GM12874 (cell line): ENCODE results near the gene SPATA12.

ENCODE experiments used
- CTCF ChIP-seq: IDR thresholded peaks from 2 replicates; pipeline ENCODE4 v1.5.1; 2011; ENCODE audit warnings: low read depth, mild to moderate bottlenecking, control low read depth, low read length, moderate library complexity; ENCODE audit not compliant: insufficient read depth

Gene SPATA12

DNA sequence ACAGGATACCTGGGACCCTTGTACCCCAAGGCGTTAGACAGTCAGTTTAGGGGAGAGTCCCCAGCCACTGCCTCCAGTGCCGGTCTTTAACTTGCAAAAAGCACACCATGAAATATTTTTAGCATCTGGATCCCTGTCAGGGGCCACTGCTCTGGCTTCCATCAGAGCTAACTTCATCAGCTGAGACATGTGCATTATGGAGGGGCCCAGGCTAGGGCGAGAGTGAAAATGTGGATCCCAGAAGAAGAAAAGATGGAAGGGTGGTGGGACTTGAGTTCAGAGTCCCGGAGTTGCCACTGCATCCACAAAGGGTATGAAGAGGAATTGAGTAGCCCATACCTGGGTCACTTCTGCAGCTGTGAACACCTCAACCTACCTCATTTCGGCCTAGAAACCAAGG, 23.5 kb upstream of the SPATA12 start:
- TF ChIP-seq CTCF = no peak

- TF ChIP-seq CTCF = no peak
Observed at GRCh38 chr3:57038466-57039164, 21.8 kb upstream of the SPATA12 start.

GRCh38 chr3:57041674-57042073, 18.8 kb upstream of the SPATA12 start:
- no peak for TF ChIP-seq CTCF

- no peak for TF ChIP-seq CTCF
Observed at GRCh38 chr3:57043518-57043917, 16.9 kb upstream of the SPATA12 start.

DNA sequence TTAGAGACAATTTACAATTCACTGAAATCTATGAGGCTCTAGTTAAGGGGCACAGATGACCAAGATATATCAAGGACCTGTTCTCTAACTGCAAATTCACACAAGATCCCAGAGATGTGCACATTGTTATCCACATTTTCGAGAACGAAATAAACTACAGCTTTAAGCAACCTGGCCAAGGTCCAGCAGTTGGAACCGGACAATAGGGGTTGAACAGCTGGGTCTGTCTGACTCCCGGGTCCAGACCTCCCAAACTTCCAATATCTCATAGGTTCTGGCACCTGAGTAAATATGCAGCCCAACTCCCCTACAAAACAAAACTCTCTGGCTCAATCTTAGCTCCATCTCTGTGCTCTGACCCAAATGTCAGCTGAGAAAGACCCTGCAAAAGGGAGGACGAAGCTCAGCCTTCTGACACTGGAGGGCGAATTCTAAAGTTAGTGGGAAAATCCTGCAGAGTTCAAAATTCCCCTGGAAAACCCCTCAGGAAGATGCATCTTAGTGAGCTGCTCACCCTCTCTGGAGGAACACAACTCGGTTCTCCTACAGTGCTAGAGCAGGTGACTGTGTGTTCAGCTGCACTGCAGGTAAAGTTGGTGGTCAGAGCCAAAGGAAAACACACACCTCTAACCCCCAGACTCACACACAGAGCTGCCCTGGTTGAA, 14.2 kb upstream of the SPATA12 start:
- TF ChIP-seq CTCF = no peak

GRCh38 chr3:57048052-57048671, 12.3 kb upstream of the SPATA12 start:
- TF ChIP-seq CTCF = no peak

DNA sequence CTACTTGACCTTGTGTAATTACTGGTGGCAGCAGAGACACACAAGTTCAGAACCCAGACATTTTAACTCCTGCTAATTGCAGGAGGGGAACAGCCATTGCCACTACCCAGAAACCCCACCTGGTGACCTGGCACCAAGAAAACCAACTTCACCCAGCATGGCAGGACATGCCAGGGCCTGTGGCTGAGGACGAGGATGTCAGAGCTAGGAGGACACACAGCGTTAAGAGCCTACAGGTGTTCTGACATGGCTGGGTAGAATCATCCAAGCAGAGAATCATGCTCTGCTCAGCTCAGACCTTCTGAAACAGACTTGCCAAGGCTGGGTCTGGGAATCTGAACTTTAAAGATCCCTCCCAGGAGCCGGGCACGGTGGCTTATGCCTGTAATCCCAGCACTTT, 11.7 kb upstream of the SPATA12 start:
- TF ChIP-seq CTCF = no peak
